ENCODE results near the gene PAX5.
A peak's percentile ranks its signal among the peaks of the same experiment; 100 is the strongest.
"Not testable (repeated sequence)": the region's sequence is repeated elsewhere in the genome, so short reads cannot be mapped to it uniquely, and the experiment has no call there.

PAX5 gene

GRCh38 chr9:36873247-36873875, 160.7 kb downstream of the PAX5 start:
- DNase-seq: peak; percentile 78

GRCh38 chr9:36872641-36873040, 161.4 kb downstream of the PAX5 start:
- no peak for DNase-seq

- no peak for DNase-seq
These were observed 162.5 kb downstream of the PAX5 start for GRCh38 chr9:36871606-36872005.

- peak; percentile 79 for DNase-seq
These were observed 163.1 kb downstream of the PAX5 start for GRCh38 chr9:36870960-36871359.

GRCh38 chr9:36869605-36870004, 164.5 kb downstream of the PAX5 start:
- not testable (repeated sequence) for DNase-seq

- no peak for DNase-seq
These were observed 165.3 kb downstream of the PAX5 start for GRCh38 chr9:36868586-36869282.

- DNase-seq: peak; percentile 97
These were observed 166.2 kb downstream of the PAX5 start for GRCh38 chr9:36867672-36868471.

- no peak for DNase-seq
These were observed 166.8 kb downstream of the PAX5 start for GRCh38 chr9:36867241-36867640.

GRCh38 chr9:36866840-36867239, 167.2 kb downstream of the PAX5 start:
- DNase-seq: peak; percentile 37

GRCh38 chr9:36865731-36866635, 168.1 kb downstream of the PAX5 start:
- no peak for DNase-seq

GRCh38 chr9:36864491-36865410, 169.3 kb downstream of the PAX5 start:
- no peak for DNase-seq

- peak; percentile 20 for DNase-seq
These were observed 171.6 kb downstream of the PAX5 start for GRCh38 chr9:36862206-36863145.

- DNase-seq: no peak
These were observed 172.4 kb downstream of the PAX5 start for GRCh38 chr9:36861528-36862205.

- no peak for DNase-seq
These were observed 175.2 kb downstream of the PAX5 start for GRCh38 chr9:36858805-36859375.

GRCh38 chr9:36855448-36856315, 178.4 kb downstream of the PAX5 start:
- DNase-seq: peak; percentile 55

GRCh38 chr9:36854751-36855150, 179.3 kb downstream of the PAX5 start:
- no peak for DNase-seq

- no peak for DNase-seq
These were observed 180.0 kb downstream of the PAX5 start for GRCh38 chr9:36854034-36854433.

GRCh38 chr9:36853233-36853632, 180.8 kb downstream of the PAX5 start:
- no peak for DNase-seq

All from NCI-H146 (cell line).